NCI-H345 treated with DMSO at 0.1 percent for 48 hours (cell line): Measurements from ENCODE around the gene SLX9.

Source experiments
- DNase-seq: peaks from one replicate; lab custom pipeline; 2025; ENCODE audit not compliant: unreplicated experiment; lab: John Stamatoyannopoulos, UW

SLX9 gene

DNA sequence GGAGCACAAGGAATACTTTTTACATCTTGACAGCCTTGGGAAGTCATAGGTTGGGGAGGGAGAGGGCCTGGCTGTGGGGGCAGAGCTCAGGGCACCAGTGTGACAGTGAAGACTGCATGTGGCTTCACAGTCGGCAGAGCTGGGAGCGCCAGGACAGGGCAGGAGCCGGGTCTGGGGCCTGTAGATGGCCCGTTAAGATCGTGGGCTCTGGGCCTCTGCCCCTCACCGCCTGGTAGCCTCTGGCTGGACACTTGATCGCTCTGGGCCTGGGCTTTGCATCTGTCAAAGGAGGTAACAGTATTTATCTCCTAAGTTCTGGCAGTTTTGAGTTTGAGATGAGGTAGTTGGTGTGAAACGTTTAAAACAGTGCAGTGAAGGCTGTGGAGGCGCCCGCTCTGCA, 4.8 kb downstream of the SLX9 start:
- DNase-seq = no peak

- no peak for DNase-seq
Observed at GRCh38 chr21:44946254-44947041, 6.6 kb downstream of the SLX9 start.

DNA sequence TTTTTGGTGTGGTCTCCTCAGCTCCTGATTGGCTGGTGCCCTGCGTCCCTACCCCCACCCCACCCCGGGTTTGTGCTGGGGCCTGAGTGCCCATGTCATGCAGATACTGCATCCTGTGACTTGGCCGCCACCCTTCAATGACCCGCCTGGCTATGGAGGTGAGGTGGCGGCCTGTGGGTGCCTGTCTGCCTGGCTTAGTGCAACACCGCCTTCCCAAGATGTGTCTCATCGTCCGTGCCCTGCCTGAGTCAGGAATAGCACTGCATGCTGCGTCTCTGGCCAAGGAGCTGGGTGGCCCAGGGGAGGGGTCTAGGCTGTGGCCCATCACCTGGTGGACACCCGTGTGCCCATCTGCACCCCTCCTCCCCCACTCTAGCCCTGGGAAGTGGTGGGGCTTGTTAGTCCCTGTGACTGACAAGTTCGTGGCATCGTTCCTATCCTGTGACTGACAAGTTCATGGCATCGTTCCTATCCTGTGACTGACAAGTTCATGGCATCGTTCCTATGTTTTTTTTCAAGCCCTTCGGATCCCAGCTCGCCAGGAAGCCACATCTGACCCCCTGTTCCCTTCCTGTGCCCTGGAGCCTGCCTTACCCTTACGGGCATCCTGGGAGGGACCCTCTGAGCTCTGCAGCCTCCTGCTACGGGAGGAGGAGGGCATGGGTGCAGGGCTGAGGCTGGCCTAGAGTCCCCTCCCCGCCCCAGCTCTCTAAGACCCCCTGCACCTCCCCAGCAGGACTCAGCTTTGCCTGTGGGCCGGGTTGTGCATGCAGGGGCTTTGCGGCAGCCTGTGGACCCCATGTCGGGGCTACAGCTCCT, 7.5 kb downstream of the SLX9 start:
- no peak for DNase-seq

GRCh38 chr21:44947930-44948331, 8.1 kb downstream of the SLX9 start:
- no peak for DNase-seq

DNA sequence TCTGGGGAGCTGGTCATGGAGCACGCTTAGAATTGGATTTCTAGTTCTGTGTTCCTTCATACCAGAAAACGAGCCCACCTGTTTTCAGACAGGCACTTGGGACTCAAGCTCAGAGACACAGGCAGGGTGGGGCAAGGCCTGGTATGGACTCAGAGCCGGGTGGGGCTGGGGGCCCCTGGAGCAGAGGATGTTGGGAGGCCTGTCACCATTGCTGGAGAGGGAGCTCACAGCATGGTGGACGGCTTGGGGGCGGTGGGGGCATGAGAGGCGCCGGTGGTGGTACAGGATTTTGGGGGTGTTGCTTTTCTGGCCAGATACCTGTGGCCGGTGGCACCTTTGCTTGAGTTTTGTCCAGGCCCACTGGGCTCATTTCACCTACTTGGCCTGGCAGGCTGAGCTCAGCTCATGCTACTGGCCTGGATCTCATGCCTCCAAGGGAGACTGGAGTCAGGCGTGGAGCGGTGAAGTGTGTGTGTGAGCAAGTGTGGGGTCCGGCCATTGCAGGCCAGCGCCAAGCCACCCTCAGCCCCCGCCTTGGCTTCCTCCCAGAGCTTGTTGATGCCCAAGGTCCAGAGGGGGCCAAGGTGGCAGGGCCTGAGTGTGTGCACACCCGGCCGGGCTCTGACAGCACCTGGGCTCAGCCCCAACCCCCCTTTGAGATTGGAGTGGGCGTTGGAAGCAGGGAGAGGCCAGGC, 8.7 kb downstream of the SLX9 start:
- no peak for DNase-seq

DNA sequence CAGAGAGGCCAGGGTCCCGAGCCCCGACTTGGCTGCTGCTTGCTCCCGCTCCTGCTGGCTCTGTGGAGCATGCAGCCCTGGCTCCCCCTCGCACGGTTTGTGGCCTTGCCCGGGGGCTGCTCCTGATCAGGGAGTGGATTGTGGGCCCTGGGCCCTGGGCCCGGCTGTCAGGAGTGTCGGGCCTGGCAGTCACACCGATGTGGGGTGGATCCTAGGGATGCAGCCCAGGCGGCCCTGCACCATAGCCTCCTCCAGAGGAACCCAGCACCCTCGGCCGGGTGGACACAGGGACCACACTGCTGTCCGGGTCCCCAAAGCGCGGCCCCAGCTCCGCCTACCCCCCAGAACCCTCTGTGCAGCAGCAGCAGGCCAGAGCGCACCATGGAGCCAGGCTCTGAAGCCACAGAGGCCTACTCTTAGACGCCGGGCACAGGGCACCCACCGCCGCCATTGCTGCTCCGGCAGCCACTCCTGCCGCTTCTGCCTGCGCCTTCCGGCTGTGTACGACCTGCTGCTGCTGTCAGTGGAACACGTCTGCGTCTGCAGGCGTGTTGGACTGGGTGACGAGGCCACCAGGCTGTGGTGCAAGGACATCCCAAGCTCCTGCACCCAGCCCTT, 9.4 kb downstream of the SLX9 start:
- DNase-seq = no peak

DNA sequence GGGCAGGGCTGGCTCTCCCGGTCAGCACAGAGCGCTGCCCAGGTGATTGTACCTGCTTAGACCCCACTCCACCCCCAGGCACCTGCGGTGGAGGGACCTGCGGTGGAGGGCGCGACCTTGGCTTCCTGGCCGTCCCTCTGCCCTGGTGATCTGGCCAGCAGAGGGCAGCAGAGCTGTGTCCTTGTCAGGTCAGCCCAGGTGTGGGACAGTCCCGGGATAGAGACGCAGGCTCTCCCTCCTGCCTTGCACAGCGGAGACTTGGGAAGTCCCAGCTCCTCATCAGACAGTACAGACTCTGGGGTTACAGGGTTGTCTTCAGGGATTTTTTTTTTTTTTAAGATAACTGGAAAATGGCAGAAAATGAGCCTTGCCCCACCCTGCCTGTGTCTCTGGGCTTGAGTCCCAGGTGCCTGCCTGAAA, 10.0 kb downstream of the SLX9 start:
- DNase-seq = peak; percentile 21

- DNase-seq = no peak
Observed at GRCh38 chr21:44950351-44950750, 10.5 kb downstream of the SLX9 start.

GRCh38 chr21:44951186-44951915, 11.5 kb downstream of the SLX9 start:
- no peak for DNase-seq

DNA sequence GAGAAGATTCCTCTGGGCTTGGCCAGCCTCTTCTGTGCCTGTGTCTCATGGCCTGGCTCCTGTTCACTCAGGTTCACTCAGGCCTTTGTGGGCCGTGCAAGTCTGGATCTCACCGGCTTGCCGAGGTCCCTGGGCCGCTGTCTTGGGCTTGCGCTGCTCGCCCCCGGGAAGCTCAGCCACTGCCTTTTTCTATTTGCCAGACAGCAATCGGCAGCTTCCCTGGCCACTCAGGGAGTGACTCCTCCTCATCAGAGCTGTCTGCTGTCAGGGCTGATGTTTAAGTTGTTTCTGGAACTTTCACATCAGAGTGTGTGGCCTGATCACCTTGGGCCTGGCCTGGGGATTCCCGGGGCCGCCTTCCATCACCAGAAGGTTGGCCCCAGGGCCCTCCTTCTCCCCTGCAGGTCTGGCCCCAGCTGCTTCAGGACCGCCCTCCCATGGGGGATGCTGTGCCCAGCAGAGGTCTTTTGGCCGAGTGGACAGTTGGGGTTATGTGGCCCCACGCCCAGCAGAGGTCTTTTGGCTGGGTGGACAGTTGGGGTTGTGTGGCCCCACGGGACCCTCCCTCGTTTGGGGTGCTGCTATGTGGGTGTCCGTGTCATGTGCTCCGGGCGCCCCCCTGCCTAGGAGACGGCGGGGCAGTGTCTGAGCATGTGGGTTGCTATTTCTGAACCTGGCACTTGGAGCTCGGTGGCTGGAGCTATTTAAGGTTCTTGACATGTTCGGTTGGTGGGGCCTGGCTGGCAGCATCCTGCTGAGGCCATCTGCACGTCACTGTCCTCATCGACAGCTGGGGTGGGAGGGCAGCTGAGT, 12.5 kb downstream of the SLX9 start:
- DNase-seq = no peak

GRCh38 chr21:44952929-44953627, 13.2 kb downstream of the SLX9 start:
- DNase-seq = no peak

DNA sequence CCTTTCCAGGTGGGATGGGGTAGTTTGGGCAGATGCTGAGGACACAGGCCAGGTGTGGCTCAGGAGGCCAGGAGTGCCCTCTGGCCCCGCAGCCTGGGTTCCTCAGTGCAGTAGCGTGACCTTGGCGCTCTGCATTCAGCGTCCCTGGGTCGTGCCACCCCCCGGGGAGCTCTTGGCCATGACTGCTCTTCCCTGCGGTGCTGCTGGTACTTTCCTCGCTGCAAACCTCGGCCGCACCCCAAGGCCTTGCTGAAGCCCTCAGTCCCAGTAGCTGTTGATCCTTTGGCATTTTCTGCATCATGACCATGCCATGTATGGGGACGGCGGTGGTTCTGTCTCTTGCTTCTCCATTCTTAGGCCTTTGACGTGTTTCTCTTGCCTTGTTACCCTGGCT, 13.8 kb downstream of the SLX9 start:
- no peak for DNase-seq

GRCh38 chr21:44954281-44954771, 14.5 kb downstream of the SLX9 start:
- DNase-seq = no peak

- DNase-seq = no peak
Observed at GRCh38 chr21:44955141-44955797, 15.4 kb downstream of the SLX9 start.

DNA sequence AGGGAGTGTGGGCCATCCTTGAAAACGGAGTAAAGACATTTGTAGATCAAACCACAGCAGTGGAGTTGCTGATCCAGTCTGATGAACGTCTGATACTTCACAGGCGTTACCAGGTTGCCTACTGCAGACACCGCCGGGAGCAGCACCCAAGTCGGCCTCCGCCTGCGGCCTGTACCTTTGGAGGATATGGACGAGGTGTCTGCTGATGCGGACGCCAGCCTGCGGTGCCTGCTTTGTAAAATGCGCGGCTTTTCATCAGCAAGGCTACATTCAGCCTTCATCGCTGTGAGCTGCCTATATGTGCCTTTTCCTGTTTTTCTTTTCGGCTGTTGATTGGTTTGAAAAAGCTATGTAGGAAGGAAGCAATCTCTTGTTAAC, 16.0 kb downstream of the SLX9 start:
- DNase-seq = no peak

DNA sequence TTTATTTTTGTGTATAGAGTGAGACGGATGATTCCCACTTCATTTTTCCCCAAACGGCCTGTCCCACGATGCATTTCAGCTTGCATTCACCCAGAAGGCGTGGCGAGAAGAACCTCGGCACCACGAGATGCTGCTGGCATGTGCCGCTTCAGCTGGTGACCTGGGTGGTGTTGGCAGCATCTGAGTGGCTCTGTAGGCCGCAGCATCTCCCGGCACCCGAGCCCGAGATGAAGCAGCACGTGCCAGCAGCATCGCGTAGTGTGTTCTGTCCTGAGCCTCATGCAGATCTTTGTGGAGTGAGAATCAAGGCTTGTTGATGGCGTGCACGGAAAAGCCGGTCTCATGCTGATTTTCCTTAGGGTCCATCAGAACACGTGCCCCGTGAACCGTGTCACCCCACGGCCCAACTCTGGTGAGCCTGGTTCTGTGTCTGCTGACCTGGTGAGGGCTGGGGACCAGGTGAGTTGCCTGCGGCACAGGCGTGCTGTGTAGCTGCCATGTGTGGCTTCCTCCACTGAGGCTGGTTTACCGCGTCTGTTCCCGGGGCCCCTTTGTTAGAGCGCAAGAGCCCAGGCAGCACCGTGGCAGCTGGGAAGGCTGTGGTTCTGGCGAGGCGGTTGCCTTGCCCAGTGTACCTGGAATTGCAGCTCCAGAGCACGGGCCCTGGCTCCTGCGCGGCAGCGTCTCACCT, 16.7 kb downstream of the SLX9 start:
- DNase-seq = no peak

DNA sequence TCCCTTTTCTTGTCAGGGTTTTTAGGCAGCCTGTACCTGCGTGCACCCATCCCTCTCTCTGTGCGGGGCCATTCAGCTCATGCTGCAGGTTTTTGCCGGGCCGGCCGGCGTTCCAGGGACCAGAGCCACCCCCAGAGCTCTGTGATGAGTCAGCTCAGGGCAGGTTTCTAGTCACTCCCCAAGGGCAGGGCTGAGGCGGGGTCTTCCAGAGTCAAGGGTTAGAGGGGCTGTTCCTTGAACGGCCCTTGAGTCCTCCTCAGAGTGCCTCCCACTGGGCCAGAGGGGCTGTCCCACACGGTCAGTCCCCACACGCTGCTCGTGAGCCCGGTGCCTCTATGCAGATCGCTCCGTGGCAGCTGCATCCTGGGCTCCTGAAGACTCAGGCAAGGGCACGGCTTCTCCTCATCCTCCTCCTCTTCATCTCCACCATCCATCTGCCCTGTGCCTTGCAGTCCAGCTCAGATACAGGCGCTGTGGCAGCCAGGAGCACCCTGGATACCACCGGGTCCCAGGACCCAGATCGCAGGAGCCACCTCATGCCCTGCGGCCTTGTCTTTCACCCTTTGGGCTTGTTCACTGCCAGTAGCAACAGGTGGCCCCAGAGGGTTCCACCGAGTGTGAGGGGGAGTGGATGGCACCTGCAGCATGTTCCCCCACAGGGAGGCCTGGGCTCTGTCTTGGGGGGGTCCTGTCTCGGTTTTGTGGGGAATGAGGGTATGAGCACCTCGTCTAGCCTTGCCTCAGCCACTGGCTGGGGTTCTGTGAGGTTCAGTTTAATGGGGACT, 17.4 kb downstream of the SLX9 start:
- DNase-seq = no peak
